ENCODE results near the gene BZW2. TPM values are rescaled to one million over a fixed set of nuclear protein-coding genes. Genes with fewer than 3 reads are reported as not detected.

BZW2 gene
- total RNA-seq: 72.7 and 75.6 TPM in 2 replicates
- long read RNA-seq, transcript BZW2-204 (11 exons, 1,405 nt): minor isoform, 9 of 680 reads
- long read RNA-seq, transcript BZW2-207 (12 exons, 1,862 nt): minor isoform, 85 of 680 reads
- long read RNA-seq, transcript BZW2-201 (12 exons, 1,860 nt): major isoform, 509 of 680 reads
- long read RNA-seq, transcript BZW2-208 (12 exons, 1,784 nt): minor isoform, 12 of 680 reads
- long read RNA-seq, partial matches to known transcripts: 37 of 680 reads
- long read RNA-seq, other reads (novel, unspliced or antisense): 16 of 680 reads

DNA sequence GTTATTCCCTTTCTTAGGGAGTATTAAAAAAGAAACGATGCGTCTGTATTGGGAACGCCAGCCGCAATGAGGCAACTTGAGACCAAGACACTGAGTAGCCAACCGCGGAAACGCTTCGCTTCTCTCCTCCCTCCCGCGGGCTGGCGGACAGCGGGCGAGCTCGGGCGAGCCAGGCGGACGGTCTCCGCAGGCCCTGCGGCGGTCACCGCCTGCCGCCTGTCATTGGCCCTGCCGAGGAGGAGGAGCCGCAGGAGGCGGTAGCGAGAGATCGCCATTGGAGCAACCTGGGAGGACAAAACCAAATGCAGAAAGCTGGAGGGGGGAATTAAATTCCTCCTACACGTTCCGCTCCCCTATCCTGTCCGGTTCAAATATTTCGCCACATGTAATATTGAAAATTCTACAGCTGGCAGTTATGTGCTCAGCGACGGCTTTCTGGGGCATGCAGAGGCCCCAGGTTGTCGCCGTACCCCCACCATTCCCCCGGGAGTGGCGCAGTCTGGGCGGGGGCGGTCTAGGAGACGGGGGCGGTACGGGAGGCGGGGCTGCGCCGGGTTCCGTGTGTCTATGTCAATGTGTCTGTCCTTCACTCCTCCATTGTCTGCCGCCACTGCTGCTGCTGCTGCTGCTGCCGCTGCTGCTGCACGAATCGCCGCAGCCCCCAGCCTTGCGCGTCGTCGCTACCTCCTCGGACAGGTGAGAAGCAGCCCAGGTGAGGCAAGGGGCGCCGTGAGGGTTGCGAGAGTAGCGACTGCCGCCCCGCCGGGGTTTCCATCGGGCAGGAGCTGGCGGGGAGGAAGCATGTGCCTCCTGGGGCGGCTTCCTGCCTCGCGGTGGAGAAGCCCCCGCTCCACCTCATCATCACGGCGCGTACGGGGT lies at the start of gene BZW2, which contains the start of gene ANKMY2:
TSS of gene BZW2 (plus strand) at position 589 of the 879 bp plus-strand sequence. CDS start 19,263 bp downstream, outside the sequence.
TSS of gene ANKMY2 (minus strand) at position 162 of the 879 bp plus-strand sequence. CDS start 181 bp downstream, outside the sequence.
- TF ChIP-seq, protein P1, sequence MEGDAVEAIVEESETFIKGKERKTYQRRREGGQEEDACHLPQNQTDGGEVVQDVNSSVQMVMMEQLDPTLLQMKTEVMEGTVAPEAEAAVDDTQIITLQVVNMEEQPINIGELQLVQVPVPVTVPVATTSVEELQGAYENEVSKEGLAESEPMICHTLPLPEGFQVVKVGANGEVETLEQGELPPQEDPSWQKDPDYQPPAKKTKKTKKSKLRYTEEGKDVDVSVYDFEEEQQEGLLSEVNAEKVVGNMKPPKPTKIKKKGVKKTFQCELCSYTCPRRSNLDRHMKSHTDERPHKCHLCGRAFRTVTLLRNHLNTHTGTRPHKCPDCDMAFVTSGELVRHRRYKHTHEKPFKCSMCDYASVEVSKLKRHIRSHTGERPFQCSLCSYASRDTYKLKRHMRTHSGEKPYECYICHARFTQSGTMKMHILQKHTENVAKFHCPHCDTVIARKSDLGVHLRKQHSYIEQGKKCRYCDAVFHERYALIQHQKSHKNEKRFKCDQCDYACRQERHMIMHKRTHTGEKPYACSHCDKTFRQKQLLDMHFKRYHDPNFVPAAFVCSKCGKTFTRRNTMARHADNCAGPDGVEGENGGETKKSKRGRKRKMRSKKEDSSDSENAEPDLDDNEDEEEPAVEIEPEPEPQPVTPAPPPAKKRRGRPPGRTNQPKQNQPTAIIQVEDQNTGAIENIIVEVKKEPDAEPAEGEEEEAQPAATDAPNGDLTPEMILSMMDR (IDR thresholded peaks at IDR 0.05; ENCODE audit: unreplicated experiment): no peak
- peaks cover 38% of the 10 kb centered on the region for H3K4me1 Mint-ChIP-seq (ENCODE audit: low read depth)

DNA sequence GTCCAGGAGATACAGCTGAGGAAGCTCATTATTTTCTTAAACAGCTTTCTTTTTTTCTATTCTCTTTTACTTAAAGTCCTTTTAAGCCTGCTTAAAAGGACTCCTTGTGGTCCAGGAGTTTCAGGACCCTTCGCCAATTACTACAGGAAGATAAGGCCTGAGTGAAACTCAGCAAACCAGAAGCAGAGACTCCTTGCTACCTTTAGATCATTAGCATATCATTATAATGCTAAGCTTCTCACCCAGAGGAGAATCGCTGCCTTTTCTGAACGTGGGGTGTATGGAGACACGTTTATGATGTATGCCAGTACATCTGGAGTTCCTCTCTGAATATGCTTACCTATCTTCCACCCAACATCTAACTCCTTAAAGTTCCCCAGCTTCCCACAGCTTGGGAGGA lies 48.0 kb upstream of the BZW2 start:
- peaks cover 12% of the 10 kb centered on the region for H3K36me3 Mint-ChIP-seq (ENCODE audit: insufficient read depth)
- no peaks in the 10 kb centered on the region for H3K27me3 Mint-ChIP-seq
- TF ChIP-seq, protein P1 (IDR thresholded peaks at IDR 0.05; ENCODE audit: unreplicated experiment): no peak
- H3K4me3 Mint-ChIP-seq (ENCODE audit: low read depth): no peak overlapping the region
- peaks cover 6% of the 10 kb centered on the region for H3K4me1 Mint-ChIP-seq (ENCODE audit: low read depth)
- DNase-seq (ENCODE audit: low spot score, unreplicated experiment): no peak
- no peak overlapping the region for H3K27ac Mint-ChIP-seq
- H3K9me3 Mint-ChIP-seq (ENCODE audit: low read depth): no peaks in the 10 kb centered on the region

More for the DNA sequence above, at the start of gene BZW2, which contains the start of gene ANKMY2:
- no peaks in the 10 kb centered on the region for H3K36me3 Mint-ChIP-seq (ENCODE audit: insufficient read depth)
- no peaks in the 10 kb centered on the region for H3K9me3 Mint-ChIP-seq (ENCODE audit: low read depth)
- peak within 1 kb of the TSS; percentile 98 for H3K4me3 Mint-ChIP-seq (ENCODE audit: low read depth)
- H3K27ac Mint-ChIP-seq: peak within 1 kb of the TSS; percentile 100
- DNase-seq (ENCODE audit: low spot score, unreplicated experiment): peak; percentile 87
- no peaks in the 10 kb centered on the region for H3K27me3 Mint-ChIP-seq

DNA sequence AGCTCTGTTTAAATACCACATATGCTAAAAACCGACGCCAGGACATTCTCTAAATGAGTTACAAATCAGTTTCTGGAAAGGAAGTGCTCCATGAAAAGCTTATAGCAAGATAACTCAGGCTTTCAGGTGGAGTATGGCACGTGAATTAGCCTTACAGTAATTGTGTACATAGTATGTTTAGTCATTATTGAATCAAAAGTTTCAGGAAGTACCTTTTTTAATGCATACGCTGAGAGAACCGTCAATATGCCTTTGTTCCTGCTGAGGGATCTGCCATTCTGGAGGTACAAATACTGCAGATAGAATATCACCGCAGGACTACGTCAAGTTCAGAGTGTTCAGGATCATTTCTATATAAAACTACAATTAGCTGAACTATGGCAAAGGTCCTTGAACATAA lies 46.1 kb upstream of the BZW2 start:
- peaks cover 21% of the 10 kb centered on the region for H3K36me3 Mint-ChIP-seq (ENCODE audit: insufficient read depth)
- TF ChIP-seq, protein P1 (IDR thresholded peaks at IDR 0.05; ENCODE audit: unreplicated experiment): no peak
- DNase-seq (ENCODE audit: low spot score, unreplicated experiment): no peak
- peaks cover 6% of the 10 kb centered on the region for H3K4me1 Mint-ChIP-seq (ENCODE audit: low read depth)
- no peaks in the 10 kb centered on the region for H3K9me3 Mint-ChIP-seq (ENCODE audit: low read depth)
- no peak overlapping the region for H3K4me3 Mint-ChIP-seq (ENCODE audit: low read depth)
- no peaks in the 10 kb centered on the region for H3K27me3 Mint-ChIP-seq
- no peak overlapping the region for H3K27ac Mint-ChIP-seq

DNA sequence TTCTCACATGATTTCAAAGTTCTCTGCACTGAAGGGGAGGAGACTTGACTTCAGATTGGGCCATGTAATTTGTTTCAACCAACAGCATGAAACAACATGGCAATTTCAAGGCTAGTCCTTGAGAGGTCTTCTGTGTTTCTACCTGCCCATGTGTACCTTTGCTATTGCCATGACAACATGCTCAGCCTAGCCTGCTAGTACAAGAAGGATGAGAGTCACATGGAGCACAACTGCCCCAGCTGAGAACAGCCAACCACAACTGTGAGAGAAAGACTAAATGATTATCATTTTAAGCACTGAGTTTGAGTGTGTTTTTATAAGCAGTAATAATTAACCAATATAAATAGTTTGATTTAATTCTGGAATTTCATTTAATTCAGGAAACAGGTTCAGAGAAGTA lies 42.3 kb upstream of the BZW2 start:
- TF ChIP-seq, protein P1 (IDR thresholded peaks at IDR 0.05; ENCODE audit: unreplicated experiment): no peak
- Mint-ChIP-seq H3K36me3 (ENCODE audit: insufficient read depth) (peaks cover 37% of the 10 kb centered on the region), H3K9me3 (ENCODE audit: low read depth) (no peaks in the 10 kb centered on the region), H3K4me3 (ENCODE audit: low read depth) (no peak overlapping the region), H3K4me1 (ENCODE audit: low read depth) (peaks cover 2% of the 10 kb centered on the region), H3K27ac (no peak overlapping the region), H3K27me3 (no peaks in the 10 kb centered on the region)
- no peak for DNase-seq (ENCODE audit: low spot score, unreplicated experiment)

DNA sequence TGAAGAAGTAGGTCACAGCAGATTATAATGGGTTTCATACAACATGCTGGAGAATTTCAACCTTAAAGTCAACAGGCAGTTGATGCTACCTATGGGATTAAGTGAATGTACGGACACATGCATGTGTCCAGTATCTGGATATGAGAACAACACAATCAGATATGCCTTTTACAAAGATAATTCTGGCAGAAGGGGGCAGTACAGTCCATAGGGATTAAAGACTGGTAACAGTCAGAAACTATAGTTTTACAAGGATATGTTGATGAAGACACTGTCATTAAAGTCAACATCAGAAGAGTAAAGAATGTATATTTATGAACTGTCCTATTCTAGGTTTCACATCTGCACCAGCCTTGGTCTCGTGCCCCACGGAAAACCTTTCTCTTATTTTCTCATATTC lies 41.9 kb upstream of the BZW2 start:
- Mint-ChIP-seq H3K4me1 (ENCODE audit: low read depth) (peaks cover 3% of the 10 kb centered on the region), H3K27me3 (no peaks in the 10 kb centered on the region), H3K4me3 (ENCODE audit: low read depth) (no peak overlapping the region), H3K27ac (no peak overlapping the region), H3K36me3 (ENCODE audit: insufficient read depth) (peaks cover 37% of the 10 kb centered on the region), H3K9me3 (ENCODE audit: low read depth) (no peaks in the 10 kb centered on the region)
- TF ChIP-seq, protein P1 (IDR thresholded peaks at IDR 0.05; ENCODE audit: unreplicated experiment): no peak
- no peak for DNase-seq (ENCODE audit: low spot score, unreplicated experiment)
